Stimulated activated CD4-positive, alpha-beta T cell treated with anti-CD3 and anti-CD28 coated beads, Interleukin-1b, Interleukin-23, amount 100 ng/mL, for 4 hours (primary cell): ENCODE data around the gene SENP5.
"Not testable (repeated sequence)": the region's sequence is repeated elsewhere in the genome, so short reads cannot be mapped to it uniquely, and the experiment has no call there.

Experiments
- DNase-seq, 2 donors: peaks; one replicate each; pipeline ENCODE4 v3.0.0-alpha.2; 2020; ENCODE audit warnings: low read depth in 2 of 2

SENP5 gene

GRCh38 chr3:196941729-196942225, 74.1 kb downstream of the SENP5 start:
- peak; percentile 52 to 58 for DNase-seq

- DNase-seq, result peak; percentile 100
These were observed 74.7 kb downstream of the SENP5 start, which contains the start of gene NCBP2 for GRCh38 chr3:196942226-196942914. TSS of gene NCBP2 (minus strand) at chr3:196942528. CDS start at chr3:196942503, 25 bp downstream.

GRCh38 chr3:196942915-196943277, 75.2 kb downstream of the SENP5 start:
- DNase-seq, result no peak

GRCh38 chr3:196944037-196944790, 76.5 kb downstream of the SENP5 start:
- DNase-seq, result not testable (repeated sequence)

- DNase-seq, result no peak
These were observed 79.6 kb downstream of the SENP5 start for GRCh38 chr3:196947136-196947859.

- DNase-seq, result no peak
These were observed 80.2 kb downstream of the SENP5 start for GRCh38 chr3:196947860-196948441.

GRCh38 chr3:196948442-196949284, 80.9 kb downstream of the SENP5 start:
- DNase-seq, result no peak

GRCh38 chr3:196949285-196949619, 81.5 kb downstream of the SENP5 start:
- DNase-seq, result no peak

- DNase-seq, result no peak
These were observed 82.0 kb downstream of the SENP5 start for GRCh38 chr3:196949750-196950149.

- no peak for DNase-seq
These were observed 83.7 kb downstream of the SENP5 start for GRCh38 chr3:196951371-196951770.

- DNase-seq, result no peak
These were observed 87.1 kb downstream of the SENP5 start for GRCh38 chr3:196954832-196955231.

GRCh38 chr3:196962108-196962929, 94.6 kb downstream of the SENP5 start:
- DNase-seq, result no peak

GRCh38 chr3:196962930-196963630, 95.4 kb downstream of the SENP5 start:
- no peak for DNase-seq

GRCh38 chr3:196963631-196963953, 95.9 kb downstream of the SENP5 start:
- DNase-seq, result no peak

- no peak for DNase-seq
These were observed 97.5 kb downstream of the SENP5 start for GRCh38 chr3:196965112-196965803.

- no peak for DNase-seq
These were observed 98.1 kb downstream of the SENP5 start for GRCh38 chr3:196965804-196966173.

GRCh38 chr3:196966526-196967401, 99.0 kb downstream of the SENP5 start:
- DNase-seq, result no peak
